GM21786 (cell line): ENCODE data around the gene ITIH5.
A peak's percentile ranks its signal among the peaks of the same experiment; 100 is the strongest.

Experiments used
- ATAC-seq: cut with Tn5 transposase; IDR thresholded peaks from one replicate; pipeline ENCODE4 v1.9.1; 2021; ENCODE audit not compliant: unreplicated experiment

ITIH5 gene

GRCh38 chr10:7526017-7526400, 140.8 kb downstream of the ITIH5 start:
- no peak for ATAC-seq

GRCh38 chr10:7525314-7526016, 141.3 kb downstream of the ITIH5 start:
- peak; percentile 63 for ATAC-seq

GRCh38 chr10:7523656-7524055, 143.1 kb downstream of the ITIH5 start:
- ATAC-seq, result no peak

GRCh38 chr10:7520507-7521485, 146.0 kb downstream of the ITIH5 start:
- ATAC-seq, result peak; percentile 93

GRCh38 chr10:7519351-7519750, 147.4 kb downstream of the ITIH5 start:
- no peak for ATAC-seq

GRCh38 chr10:7518693-7519092, 148.1 kb downstream of the ITIH5 start:
- ATAC-seq, result no peak

GRCh38 chr10:7515439-7515838, 151.3 kb downstream of the ITIH5 start:
- ATAC-seq, result no peak

- no peak for ATAC-seq
Observed at GRCh38 chr10:7513936-7514335, 152.8 kb downstream of the ITIH5 start.

GRCh38 chr10:7513455-7513854, 153.3 kb downstream of the ITIH5 start:
- ATAC-seq, result no peak

GRCh38 chr10:7512487-7512886, 154.3 kb downstream of the ITIH5 start:
- no peak for ATAC-seq

- ATAC-seq, result no peak
Observed at GRCh38 chr10:7511612-7512011, 155.2 kb downstream of the ITIH5 start.
